Osteocyte (in vitro differentiated cells): Measurements from ENCODE around the gene XDH. TPM values are rescaled to one million over a fixed set of nuclear protein-coding genes. Genes with fewer than 3 reads are reported as not detected.

Experiments
- DNase-seq: peaks from one replicate; pipeline ENCODE4 v3.0.0; 2021; ENCODE audit warnings: mixed read lengths; ENCODE audit not compliant: unreplicated experiment; ENCODE audit errors: extremely low spot score
- H3K27ac Mint-ChIP-seq: one replicate; pipeline ENCODE4 v1.8.0; 2021; ENCODE audit warnings: mild to moderate bottlenecking, mixed read lengths; ENCODE audit not compliant: unreplicated experiment
- H3K27me3 Mint-ChIP-seq: one replicate; pipeline ENCODE4 v1.8.0; 2021; ENCODE audit warnings: mixed read lengths; ENCODE audit not compliant: unreplicated experiment
- H3K36me3 Mint-ChIP-seq: one replicate; pipeline ENCODE4 v1.8.0; 2021; ENCODE audit warnings: mixed read lengths; ENCODE audit not compliant: unreplicated experiment
- H3K4me1 Mint-ChIP-seq: one replicate; pipeline ENCODE4 v1.8.0; 2021; ENCODE audit warnings: mixed read lengths; ENCODE audit not compliant: unreplicated experiment
- H3K4me3 Mint-ChIP-seq: one replicate; pipeline ENCODE4 v1.8.0; 2021; ENCODE audit warnings: mild to moderate bottlenecking, moderate library complexity, mixed read lengths; ENCODE audit not compliant: unreplicated experiment
- H3K9me3 Mint-ChIP-seq: one replicate; pipeline ENCODE4 v1.8.0; 2021; ENCODE audit warnings: mixed read lengths; ENCODE audit not compliant: unreplicated experiment
- CTCF ChIP-seq: fragments of 200-600 bp; sonication (generic); IDR thresholded peaks from 2 replicates; pipeline ENCODE4 v1.5.0; 2021; ENCODE audit warnings: antibody characterized with exemption, mild to moderate bottlenecking, moderate library complexity
- total RNA-seq: library from RNA; stranded (reverse); gene quantifications from 2 replicates; pipeline ENCODE4 v1.2.1, GENCODE V29; 2021

The XDH gene
- total RNA-seq, 1 donor from 2014 or later, result 0.99 TPM

GRCh38 chr2:31333046-31333445, 81.5 kb downstream of the XDH start:
- Mint-ChIP-seq H3K4me3 (no peak overlapping the region), H3K27me3 (no peaks in the 10 kb centered on the region), H3K4me1 (peaks cover 17% of the 10 kb centered on the region), H3K9me3 (no peaks in the 10 kb centered on the region), H3K36me3 (no peaks in the 10 kb centered on the region), H3K27ac (no peak overlapping the region)
- TF ChIP-seq CTCF, result no peak
- no peak for DNase-seq

GRCh38 chr2:31332521-31332920, 82.0 kb downstream of the XDH start:
- no peaks in the 10 kb centered on the region for H3K9me3 Mint-ChIP-seq
- H3K27me3 Mint-ChIP-seq, result no peaks in the 10 kb centered on the region
- no peak for DNase-seq
- H3K4me3 Mint-ChIP-seq, result no peak overlapping the region
- H3K36me3 Mint-ChIP-seq, result no peaks in the 10 kb centered on the region
- no peak for TF ChIP-seq CTCF
- no peak overlapping the region for H3K27ac Mint-ChIP-seq
- peaks cover 12% of the 10 kb centered on the region for H3K4me1 Mint-ChIP-seq

- no peak overlapping the region for H3K27ac Mint-ChIP-seq
These were observed 83.4 kb downstream of the XDH start for GRCh38 chr2:31331156-31331555.

GRCh38 chr2:31329081-31329625, 85.4 kb downstream of the XDH start:
- H3K36me3 Mint-ChIP-seq, result no peaks in the 10 kb centered on the region
- no peaks in the 10 kb centered on the region for H3K9me3 Mint-ChIP-seq
- no peak overlapping the region for H3K4me3 Mint-ChIP-seq
- no peak overlapping the region for H3K27ac Mint-ChIP-seq
- no peak for TF ChIP-seq CTCF
- no peaks in the 10 kb centered on the region for H3K27me3 Mint-ChIP-seq
- H3K4me1 Mint-ChIP-seq, result peaks cover 7% of the 10 kb centered on the region
- DNase-seq, result no peak

More at GRCh38 chr2:31331156-31331555, 83.4 kb downstream of the XDH start:
- Mint-ChIP-seq H3K27me3 (no peaks in the 10 kb centered on the region), H3K9me3 (no peaks in the 10 kb centered on the region), H3K4me1 (peaks cover 9% of the 10 kb centered on the region), H3K36me3 (no peaks in the 10 kb centered on the region), H3K4me3 (no peak overlapping the region)
- TF ChIP-seq CTCF, result no peak
- no peak for DNase-seq

GRCh38 chr2:31328026-31328425, 86.5 kb downstream of the XDH start:
- no peak for TF ChIP-seq CTCF
- Mint-ChIP-seq H3K36me3 (no peaks in the 10 kb centered on the region), H3K27me3 (no peaks in the 10 kb centered on the region), H3K4me3 (no peak overlapping the region), H3K27ac (no peak overlapping the region), H3K9me3 (no peaks in the 10 kb centered on the region), H3K4me1 (peaks cover 11% of the 10 kb centered on the region)
- no peak for DNase-seq
